NCI-H2196 (cell line): ENCODE data around the gene C20orf202.
"Not testable (repeated sequence)": the region's sequence is repeated elsewhere in the genome, so short reads cannot be mapped to it uniquely, and the experiment has no call there.

Source experiments
- DNase-seq: peaks from one replicate; lab custom pipeline; 2025; ENCODE audit not compliant: unreplicated experiment; lab: John Stamatoyannopoulos, UW

The C20orf202 gene

DNA sequence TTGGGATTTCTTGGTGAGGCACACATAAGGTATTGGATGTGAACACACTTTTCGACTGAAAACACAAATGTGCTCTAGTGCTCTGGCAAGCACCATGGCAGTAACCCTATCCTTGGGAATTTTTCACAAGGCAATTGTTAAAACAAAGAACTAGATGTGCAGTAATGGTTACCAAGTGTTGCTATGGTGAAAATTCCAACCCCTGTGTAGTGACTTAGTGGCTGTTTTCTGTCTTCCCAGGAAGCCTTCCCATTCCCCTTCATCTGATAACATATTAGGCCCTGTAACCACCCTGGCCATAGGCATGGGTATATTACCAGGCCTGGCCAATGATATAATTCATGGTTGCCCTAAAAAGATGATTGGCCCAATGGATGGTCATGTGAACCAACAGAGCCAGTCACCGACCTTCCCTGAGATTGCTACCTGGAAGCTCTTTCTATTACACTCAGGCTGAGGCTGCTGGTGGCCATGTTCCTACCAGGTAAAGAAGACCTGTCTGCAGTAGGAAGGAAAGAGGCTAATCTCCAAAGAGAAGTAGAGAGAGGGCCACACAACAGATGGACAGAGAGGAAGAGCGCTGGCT, 4.1 kb downstream of the C20orf202 start:
- DNase-seq, result no peak

DNA sequence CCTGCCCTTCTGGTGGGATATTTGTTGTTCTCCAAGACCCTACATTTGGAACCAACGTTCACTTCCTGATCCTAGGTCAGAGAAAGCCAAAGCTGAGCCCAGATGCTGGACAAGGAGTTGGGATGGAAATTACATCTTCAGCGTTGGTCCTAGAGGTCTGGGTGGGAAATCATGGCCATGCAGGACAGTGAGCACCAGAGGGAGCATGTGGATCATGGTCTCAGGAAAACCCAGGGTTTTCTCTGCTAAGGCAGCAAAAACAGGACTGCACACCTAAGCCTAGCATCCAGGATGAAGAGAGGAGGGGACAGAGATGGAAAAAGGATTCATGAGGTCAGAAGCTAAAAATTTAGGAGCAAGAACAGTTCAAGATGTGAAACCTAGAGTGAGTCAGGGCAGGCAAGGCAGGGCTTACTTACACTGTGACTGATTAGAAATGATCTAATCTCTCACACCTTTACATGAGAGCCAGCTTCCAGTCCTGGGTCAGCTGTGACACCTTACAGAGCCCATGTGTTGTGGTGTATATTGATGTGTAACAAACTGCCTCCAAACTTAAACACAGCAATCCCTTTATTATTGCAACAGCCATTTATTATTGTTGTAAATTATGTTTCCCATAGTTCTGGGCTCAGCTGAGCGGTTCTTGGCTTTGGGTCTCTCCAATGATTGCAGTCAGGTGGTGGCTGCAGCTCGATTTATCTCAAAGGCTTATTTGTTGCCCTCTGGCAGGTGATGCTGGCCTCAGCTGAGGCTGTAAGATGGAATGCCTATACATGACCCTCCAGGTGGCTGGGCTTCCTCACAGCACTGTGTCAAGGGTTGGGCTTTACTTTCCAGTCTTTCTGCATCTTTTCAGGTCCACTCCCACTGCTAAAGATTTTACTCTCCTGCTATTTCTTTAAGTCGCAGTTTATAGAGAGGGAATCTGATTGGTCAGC, 6.5 kb downstream of the C20orf202 start:
- no peak for DNase-seq

DNA sequence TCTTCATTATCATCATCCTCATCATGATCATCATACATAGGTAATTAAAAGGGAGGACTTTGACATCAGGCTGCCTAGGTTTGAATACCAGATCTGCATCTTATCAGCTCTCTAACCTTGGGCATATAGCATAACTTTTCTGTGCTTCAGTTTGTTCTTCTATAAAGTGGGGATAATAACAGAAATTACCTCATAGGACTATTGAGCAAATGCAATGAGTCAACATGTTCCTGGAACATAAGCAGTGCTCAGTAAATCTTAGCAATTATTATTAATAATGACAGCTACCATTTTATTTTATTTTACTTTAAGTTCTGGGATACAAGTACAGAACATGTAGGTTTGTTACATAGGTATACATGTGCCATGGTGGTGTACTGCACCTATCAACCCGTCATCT, 7.2 kb downstream of the C20orf202 start:
- no peak for DNase-seq

DNA sequence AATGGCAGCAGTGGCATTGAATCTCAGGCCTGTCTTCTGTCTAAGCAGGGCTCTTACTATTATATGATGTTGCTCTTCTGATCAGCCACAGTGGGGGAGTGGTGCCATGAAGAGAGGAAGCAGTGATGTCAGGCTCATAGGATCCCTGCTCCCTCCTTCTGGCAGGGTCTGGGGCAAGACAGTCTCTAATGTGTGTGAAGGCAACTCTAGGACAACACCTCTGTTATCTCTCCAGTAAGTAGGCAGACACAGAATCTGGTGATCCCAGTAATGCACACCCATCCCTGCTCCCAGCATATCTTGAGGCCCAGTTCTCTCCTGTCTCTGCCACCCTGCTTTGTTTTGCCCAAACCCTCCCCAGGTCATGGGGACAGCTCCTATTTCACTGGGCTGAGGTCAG, 8.8 kb downstream of the C20orf202 start:
- DNase-seq, result no peak

DNA sequence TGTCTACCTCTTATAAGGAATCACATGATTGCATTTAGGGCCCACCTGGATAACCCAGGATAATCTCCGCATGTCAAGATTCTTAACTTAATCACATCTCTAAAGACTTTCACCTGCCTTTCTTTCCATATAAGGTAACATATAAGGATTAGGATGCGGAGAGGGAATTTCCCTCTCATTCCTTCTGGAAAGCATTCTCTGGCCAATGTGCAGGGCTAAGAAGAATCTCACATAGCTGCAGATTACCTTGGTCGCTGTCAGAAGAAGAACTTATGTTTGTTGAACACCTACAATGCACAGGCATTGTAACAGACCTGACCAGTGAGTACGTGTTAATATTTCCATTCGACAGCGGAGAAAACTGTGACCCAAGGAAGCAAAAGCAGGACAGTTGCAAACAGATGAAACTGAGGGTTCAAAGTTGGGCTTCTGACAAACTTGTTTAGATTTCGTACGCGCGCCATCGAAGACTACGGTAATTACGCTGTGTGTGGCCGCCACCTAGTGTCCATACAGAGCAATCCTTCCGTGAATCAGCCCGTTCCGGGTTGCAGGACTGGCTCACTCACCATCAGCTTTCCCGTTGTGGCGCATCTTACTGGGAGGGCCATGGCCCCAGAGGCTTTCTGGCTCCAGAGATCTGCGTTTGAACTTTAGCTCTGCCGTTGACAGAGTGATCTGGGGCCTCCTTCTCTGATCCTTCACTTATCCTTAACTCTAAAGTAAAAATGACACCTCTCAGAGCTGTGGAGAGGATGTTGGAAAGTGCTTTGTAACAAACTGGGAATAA, 9.5 kb downstream of the C20orf202 start:
- DNase-seq, result peak; percentile 65

DNA sequence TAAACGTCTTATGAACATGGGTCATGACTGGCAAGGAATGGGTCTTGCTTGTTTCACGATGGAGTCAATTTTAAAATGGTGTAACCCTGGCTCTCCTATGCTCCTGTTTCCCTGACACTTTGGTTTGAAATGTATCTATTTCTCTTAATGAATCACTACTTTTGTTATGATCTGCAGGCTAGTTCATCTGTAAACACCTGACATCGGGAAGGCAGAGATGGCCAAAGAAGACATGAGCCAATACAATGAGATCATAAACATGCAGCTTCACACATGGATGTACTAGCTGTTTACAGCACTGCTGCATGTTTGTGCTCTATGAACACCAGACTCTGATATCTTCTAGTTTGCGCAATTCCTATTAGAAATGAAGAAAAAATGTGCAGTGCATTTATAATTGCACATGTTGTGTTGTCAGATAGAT, 11.6 kb downstream of the C20orf202 start:
- DNase-seq, result no peak

DNA sequence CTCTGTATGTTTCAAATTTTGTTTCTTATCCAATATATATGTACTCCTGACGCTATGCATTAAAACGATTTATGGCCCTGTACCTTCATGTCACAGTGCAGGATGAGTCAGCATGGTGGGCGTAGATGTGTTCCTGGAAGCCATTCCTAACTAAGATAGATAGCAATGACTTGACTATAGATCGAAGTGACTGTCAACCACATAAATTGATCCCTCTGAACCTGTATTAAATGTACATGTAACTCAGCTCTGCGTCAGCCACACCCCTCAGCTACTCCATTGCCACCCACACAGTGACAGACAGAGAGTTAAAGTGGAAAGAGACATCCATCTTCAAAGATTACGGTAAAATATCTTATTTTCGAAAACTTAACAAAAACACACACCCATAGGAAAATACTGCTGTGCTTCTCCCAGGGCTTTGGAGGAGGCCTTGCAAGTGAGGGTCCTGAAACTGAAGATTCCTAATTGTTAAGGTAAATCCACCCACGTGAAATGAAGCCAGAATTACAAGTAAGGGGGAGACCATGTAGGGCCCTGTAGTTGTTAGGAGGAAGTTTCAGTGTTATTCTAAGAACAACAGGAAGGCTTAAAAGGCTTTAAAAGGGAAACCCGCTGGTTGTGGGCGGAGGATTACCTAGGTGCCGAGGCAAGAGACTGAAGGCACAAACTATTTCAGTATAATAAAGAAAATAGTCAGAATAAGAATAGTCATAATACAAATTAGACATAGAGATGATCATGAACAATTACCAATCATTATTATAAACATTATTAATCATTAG, 12.3 kb downstream of the C20orf202 start:
- DNase-seq, result no peak

DNA sequence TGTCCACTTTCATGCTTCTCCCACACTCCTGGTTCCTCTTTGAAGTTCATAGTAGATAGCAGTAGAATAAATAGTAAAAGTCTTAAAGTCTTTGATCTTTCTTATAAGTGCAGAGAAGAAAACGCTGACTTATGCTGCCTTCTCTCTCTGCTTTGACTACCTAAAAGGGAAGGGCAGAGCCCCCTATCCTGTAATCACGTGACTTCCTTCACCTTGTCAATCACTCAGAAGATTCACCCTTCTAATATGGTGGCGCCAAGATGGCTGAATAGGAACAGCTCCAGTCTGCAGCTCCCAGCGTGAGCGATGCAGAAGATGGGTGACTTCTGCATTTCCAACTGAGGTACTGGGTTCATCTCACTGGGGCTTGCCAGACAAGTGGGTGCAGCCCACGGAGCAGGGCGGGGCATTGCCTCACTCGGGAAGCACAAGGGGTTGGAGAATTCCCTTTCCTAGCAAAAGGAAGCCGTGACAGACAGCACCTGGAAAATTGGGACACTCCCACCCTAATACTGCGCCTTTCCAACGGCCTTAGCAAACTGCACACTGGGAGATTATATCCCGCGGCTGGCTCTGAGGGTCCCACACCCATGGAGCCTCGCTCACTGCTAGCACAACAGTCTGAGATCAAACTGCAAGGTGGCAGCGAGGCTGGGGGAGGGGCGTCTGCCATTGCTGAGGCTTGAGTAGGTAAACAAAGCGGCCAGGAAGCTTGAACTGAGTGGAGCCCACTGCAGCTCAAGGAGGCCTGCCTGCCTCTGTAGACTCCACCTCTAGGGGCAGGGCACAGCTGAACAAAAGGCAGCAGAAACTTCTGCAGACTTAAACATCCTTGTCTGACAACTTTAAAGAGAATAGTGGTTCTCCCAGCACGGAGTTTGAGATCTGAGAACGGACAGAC, 13.5 kb downstream of the C20orf202 start:
- not testable (repeated sequence) for DNase-seq

DNA sequence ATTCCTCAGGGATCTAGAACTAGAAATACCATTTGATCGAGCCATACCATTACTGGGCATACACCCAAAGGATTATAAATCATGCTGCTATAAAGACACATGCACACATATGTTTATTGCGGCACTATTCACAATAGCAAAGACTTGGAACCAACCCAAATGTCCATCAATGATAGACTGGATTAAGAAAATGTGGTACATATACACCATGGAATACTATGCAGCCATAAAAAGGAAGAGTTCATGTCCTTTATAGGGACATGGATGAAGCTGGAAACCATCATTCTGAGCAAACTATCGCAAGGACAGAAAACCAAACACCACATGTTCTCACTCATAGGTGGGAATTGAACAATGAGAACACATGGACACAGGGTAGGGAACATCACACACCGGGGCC, 19.5 kb downstream of the C20orf202 start:
- not testable (repeated sequence) for DNase-seq

DNA sequence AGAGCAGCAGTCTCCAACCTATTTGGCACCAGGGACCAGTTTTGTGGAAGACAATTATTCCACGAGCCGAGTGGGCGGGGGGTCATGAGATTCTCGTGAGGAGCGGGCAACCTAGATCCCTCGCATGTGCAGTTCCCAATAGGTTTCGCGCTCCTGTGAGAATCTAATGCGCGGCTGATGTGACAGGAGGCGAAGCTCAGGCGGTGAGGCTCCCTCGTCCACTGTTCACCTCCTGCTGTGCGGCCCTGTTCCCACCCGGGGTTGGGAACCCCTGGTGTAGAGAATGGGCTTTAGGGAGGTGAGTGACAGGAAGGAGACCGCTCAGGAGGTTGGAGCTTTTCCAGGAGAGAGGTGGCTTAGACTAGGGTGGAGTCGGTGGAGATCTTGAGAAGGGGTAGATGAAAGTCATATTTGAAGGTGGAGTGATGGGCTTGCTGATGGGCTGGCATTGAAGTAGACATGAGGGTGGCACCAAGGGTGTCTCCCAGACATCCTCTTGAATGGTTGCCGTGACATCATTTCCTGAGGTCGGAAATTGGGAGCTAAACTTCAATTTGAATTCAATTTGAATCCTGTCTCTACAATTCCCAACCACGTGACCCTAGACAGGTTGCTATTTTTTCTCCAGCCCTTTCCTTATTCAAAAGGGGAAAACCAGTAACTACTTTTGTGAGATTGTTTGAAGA, 21.1 kb downstream of the C20orf202 start:
- no peak for DNase-seq

DNA sequence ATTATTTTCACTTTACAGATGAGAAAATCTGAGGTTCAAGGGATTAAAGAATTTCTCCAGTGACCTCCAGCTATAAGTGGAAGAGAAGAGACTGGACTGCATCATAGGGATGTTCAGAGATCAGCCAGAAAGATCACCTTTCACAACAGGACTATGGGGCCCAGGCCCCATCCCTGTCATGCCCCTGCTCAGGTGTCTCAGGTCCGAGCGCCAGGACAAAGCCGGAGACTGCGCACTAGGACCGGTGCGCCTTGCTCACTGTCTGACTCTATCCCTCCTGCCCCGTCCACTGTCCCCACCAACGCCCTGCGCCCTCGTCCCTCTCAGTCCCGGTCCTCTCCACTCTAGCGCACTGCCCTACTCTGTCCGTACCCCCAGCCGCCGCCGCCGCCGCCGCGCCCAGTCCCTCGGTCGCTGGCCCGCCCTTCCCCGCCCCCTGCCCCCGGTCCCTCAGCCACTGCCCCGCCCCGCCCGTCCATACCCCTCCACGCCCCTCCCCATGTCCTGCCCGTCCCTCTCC, 22.1 kb downstream of the C20orf202 start:
- DNase-seq, result peak; percentile 63

DNA sequence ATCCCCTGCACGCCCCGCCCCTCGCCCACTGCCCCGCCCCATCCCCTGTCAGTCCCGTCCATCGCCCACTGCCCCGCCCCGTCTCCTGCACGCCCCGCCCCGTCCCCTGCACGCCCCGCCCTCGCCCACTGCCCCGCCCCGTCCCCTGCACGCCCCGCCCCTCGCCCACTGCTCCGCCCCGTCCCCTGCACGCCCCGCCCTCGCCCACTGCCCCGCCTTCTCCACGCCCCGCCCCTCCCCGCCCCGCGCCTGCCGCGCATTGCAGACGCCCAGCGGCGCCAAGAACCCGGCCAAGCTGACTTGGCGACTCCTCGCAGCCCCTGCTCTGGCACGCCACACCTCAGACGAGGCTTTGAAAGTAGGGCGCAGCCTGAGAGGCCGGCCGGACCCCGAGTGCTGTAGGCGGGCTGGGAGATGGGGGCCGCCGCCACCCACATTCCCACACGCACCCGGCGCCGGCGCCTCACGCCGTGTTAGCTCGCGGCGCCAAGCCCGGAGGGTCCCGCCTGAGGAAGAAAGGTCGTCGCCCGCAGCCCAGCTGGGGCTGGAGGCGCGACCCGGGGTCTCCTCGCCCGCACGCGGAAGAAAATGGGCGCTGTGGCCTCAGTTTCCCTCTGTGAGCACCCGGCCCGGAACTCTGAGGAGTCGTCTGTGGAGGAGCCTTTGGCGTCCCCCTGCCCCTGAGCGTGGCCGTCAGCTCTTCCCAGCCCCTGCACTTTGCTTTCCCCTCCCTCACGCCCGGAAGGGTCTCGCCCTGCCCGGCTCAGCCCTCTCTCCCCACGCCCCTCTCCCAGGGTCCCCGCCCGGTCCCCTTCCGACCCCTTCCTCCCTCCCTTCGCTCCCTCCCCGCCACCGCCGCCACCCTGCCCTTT, 22.8 kb downstream of the C20orf202 start, which contains the start of gene RAD21L1:
TSS of gene RAD21L1 (plus strand) at position 262 of the 872 bp plus-strand sequence. CDS start 2,410 bp downstream, outside the sequence.
- peak; percentile 71 for DNase-seq

DNA sequence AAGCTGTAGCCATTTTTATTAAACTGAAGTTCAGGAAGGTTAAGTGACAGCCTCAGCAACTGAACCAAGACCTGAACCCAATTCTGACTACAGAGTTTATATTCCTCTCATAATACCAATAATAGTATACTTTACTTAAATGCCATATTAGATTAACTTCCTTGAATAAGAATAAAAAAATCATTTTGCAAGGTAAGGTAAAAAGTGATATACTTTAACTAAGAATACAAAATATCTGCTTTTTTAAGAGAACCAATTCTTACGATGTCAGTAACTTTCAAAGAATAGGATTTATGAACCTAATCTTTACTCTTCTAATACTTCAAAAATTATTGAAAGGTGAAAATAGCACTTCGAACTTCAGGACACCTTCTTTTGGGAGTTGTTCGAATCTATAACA, 26.3 kb downstream of the C20orf202 start:
- DNase-seq, result no peak

DNA sequence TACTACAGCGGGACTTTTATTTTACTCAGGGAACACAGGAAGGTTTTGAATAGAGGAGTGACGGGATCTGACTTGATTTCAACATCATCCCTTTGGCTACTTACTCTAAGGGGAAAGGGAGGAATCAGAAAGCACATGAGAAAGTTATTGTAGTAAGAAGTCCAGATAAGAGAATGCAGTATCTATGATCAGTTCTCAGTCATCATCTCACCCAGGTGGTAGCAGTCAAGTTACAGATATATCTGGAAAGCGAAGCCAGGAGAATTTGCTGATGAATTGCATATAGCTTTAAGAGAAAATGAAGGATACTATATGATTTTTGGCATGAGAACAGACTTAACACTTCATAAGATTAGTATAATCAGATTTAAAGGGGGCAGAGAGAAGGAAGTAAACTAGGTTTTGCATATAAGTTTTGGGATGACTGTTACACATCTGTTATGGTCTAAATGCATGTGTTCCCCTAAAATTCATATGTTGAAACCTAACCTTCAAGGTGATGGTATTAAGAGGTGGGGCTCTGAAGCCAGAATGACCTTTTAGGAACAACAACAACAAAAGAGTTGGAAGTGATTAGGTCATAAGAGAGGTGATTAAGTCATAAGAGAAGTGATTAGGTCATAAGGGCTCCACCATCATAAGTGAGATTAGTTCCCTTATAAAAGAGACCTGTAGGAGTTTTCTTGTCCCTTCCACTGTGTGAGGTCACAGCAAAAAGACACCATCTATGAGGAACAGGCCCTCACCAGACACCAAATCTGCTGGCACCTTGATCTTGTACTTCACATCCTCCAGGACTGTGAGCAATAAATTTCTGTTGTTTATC, 29.2 kb downstream of the C20orf202 start:
- DNase-seq, result no peak

DNA sequence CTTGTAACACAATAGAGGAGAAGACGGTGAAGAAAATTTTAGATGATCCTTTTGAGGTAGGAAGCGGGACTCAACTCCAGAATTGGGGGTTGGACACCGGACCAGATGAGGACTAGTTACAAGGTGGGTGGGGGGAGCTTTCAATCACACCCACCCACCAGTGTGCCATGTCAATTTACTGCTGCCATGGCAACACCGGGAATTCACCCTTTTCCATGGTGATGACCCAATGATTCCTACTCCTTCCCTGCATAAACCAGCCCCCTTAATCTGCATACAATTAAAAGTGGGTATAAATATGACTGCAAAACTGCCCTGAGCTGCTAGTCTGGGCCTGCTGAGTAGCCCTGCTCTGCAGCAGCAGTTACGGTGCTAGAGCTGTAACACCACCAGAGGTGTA, 37.3 kb downstream of the C20orf202 start:
- DNase-seq, result no peak

DNA sequence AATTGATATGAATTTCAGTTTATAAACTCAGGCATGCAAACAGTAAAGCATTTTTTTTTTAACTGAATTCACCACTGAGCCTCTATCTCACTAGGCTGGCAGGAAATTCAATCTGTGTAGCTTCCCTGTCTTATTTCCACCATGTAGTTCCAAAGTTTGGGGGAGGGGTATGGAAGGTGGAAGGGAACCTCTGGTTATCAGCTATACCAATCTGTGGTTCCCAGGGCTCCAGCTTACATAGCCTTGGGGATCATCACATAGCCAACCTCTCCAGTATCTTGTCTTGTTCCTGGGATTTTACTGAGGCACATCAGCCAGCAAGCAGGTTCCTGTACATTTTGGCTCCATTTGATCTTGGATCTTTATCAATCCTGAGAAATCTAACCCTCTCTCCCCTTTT, 38.2 kb downstream of the C20orf202 start:
- DNase-seq, result no peak

DNA sequence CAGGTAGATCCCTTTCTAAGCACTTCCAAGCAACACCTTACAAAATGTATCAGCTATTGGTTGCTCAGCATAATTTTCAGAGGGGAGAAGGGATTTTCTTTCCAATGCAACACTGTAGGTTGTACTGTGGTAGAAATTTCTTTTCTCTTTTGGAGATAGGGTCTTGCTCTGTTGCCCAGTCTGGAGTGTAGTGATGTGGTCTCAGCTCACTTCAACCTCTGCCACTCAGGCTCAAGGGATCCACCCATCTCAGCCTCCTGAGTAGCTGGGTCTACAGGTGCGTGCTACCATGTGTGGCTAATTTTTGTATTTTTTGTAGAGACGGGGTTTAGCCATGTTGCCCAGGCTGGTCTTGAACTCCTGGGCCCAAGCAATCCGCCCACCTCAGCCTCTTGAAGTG, 38.8 kb downstream of the C20orf202 start:
- DNase-seq, result no peak
